ENCODE results near the gene BRSK2.

The BRSK2 gene

DNA sequence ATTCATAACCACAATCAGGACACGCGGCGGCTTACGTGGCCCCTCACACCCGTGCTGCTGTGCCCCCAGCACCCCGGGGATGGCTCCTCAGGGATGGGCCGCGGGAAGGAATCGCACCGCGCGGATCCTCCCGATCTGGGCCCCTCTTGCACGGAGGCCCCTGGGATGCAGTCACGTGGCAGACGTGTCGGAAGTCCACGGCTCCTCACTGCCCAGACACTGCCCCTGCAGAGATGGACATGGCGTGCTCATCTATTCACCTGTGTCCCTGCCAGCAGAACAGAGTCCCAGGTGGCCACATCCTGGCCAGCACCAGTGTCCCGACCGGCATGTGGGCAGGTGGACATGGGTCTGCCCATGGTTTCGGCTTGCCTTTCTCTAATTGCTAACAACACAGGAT lies 84.1 kb downstream of the BRSK2 start:
- peaks cover 2% of the 10 kb centered on the region; the same call in 1 of the 2 replicates for H3K36me3 ChIP-seq (ENCODE audit: control insufficient read depth, insufficient read depth, low read length)
- H3K9me3 ChIP-seq (ENCODE audit: control insufficient read depth, insufficient read depth, low read length) = no peaks in the 10 kb centered on the region
- H3K27ac ChIP-seq (ENCODE audit: low read depth, low read length) = no peak overlapping the region
- H3K4me1 ChIP-seq (ENCODE audit: control insufficient read depth, insufficient read depth, low read length) = no peaks in the 10 kb centered on the region
- H3K4me3 ChIP-seq (ENCODE audit: low read depth, low read length) = no peak overlapping the region
- H3K27me3 ChIP-seq (ENCODE audit: control insufficient read depth, insufficient read depth, low read length) = no peaks in the 10 kb centered on the region
- no peak overlapping the region for H3K9ac ChIP-seq (ENCODE audit: low read depth, low read length)

DNA sequence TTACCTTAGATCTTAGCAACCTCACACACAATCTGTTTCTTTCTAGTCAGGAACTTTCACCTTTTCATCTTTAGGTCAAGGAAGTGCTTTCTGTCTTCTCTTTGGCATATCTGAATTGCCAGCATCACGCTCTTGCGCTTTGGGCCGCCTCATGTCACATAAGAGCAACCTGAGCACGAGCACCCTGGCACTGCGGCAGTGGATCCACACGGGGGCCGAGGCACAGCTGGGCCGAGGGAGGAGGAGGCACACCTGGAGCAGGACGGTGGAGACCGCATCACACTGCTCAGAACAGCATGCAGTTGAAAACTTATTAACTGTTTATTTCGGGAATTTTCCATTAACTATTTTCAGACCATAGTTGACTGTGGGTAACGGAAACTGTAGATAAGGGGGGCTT lies 86.1 kb downstream of the BRSK2 start:
- Histone ChIP-seq H3K9me3 (ENCODE audit: control insufficient read depth, insufficient read depth, low read length) (no peaks in the 10 kb centered on the region), H3K27ac (ENCODE audit: low read depth, low read length) (no peak overlapping the region), H3K4me1 (ENCODE audit: control insufficient read depth, insufficient read depth, low read length) (no peaks in the 10 kb centered on the region), H3K9ac (ENCODE audit: low read depth, low read length) (no peak overlapping the region), H3K36me3 (ENCODE audit: control insufficient read depth, insufficient read depth, low read length) (peaks cover 7% of the 10 kb centered on the region; the same call in 1 of the 2 replicates), H3K27me3 (ENCODE audit: control insufficient read depth, insufficient read depth, low read length) (no peaks in the 10 kb centered on the region), H3K4me3 (ENCODE audit: low read depth, low read length) (no peak overlapping the region)

DNA sequence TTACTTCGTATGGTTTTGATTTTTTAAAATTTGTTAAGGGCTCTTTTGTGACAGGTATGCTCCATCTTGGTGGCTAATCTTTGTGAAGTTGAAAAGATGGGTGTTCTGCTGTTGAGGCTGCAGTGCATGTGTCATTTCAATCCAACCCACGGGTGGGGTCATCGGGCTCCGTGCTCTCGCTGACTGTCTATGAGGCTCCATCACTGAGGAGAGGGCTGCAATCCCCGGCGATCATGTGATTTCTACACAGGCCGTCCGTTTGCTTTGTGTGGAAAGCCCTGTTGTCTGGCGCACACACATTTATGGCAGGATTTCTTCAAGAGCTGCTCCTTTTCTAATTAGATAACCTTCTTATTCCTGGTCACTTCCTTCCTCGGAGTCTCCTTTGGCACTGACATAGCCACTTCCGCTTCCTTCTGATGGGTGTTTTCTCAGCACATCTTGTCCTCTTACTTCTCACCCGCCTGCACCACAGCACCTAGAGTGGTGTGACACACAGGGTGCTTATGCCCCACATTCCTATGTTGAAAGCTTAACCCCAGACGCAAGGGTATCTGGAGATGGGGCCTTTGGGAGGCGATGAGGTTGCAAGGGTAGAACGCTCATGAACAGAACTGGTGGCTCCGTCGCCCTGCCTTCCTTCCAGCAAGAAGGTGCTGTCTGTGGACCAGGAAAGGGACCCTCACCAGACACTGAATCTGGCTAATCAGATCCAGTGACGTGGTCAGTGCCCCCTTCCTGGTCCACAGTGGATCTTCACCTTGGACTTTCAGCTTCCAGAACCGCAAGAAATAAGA lies 87.4 kb downstream of the BRSK2 start:
- H3K4me1 ChIP-seq (ENCODE audit: control insufficient read depth, insufficient read depth, low read length) = no peaks in the 10 kb centered on the region
- H3K4me3 ChIP-seq (ENCODE audit: low read depth, low read length) = no peak overlapping the region
- peaks cover 7% of the 10 kb centered on the region; the same call in 1 of the 2 replicates for H3K36me3 ChIP-seq (ENCODE audit: control insufficient read depth, insufficient read depth, low read length)
- H3K27me3 ChIP-seq (ENCODE audit: control insufficient read depth, insufficient read depth, low read length) = no peaks in the 10 kb centered on the region
- no peaks in the 10 kb centered on the region for H3K9me3 ChIP-seq (ENCODE audit: control insufficient read depth, insufficient read depth, low read length)
- no peak overlapping the region for H3K27ac ChIP-seq (ENCODE audit: low read depth, low read length)
- no peak overlapping the region for H3K9ac ChIP-seq (ENCODE audit: low read depth, low read length)

DNA sequence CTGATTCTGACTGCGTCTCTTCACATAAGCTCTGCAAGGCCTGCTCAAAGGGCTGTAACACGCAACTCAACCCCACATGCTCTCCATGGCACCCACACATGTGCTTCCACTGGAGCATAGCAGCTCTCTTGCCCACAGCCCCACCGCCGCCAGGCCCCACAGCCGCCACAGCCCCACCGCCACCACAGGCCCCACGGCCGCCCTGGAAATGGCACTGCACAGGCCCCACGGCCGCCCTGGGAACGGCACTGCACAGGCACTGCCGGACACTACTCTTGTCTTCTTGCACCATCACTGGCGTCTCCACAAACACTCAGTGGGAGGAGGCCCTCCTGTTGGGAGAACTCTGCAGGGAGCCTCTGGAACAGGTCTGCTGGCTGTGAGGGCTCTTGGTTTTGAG lies 88.3 kb downstream of the BRSK2 start:
- Histone ChIP-seq H3K9me3 (ENCODE audit: control insufficient read depth, insufficient read depth, low read length) (no peaks in the 10 kb centered on the region), H3K4me1 (ENCODE audit: control insufficient read depth, insufficient read depth, low read length) (no peaks in the 10 kb centered on the region), H3K4me3 (ENCODE audit: low read depth, low read length) (no peak overlapping the region), H3K27ac (ENCODE audit: low read depth, low read length) (no peak overlapping the region), H3K36me3 (ENCODE audit: control insufficient read depth, insufficient read depth, low read length) (peaks cover 7% of the 10 kb centered on the region; the same call in 1 of the 2 replicates), H3K9ac (ENCODE audit: low read depth, low read length) (no peak overlapping the region), H3K27me3 (ENCODE audit: control insufficient read depth, insufficient read depth, low read length) (no peaks in the 10 kb centered on the region)

DNA sequence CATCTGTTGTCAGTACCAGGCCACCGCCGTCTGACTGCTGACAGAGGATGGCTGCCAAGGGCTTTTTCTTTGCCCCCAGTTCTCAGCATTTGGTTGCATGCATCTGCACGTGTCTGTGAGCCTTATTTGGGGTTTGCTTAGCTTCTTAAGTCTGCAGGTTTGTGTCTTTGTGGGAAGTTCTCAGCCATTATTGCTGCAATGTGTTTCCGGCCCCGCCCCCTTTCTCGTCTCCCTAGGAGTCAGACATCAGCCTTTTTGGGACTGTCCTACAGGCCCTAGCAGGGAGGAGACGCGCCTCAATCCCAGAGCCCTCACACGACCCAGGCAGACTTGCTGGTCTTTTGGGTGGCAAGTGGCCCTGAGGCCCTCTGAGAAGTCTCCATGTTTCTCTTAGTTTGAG lies 88.8 kb downstream of the BRSK2 start:
- Histone ChIP-seq H3K9ac (ENCODE audit: low read depth, low read length) (no peak overlapping the region), H3K27me3 (ENCODE audit: control insufficient read depth, insufficient read depth, low read length) (no peaks in the 10 kb centered on the region), H3K9me3 (ENCODE audit: control insufficient read depth, insufficient read depth, low read length) (no peaks in the 10 kb centered on the region), H3K27ac (ENCODE audit: low read depth, low read length) (no peak overlapping the region), H3K4me3 (ENCODE audit: low read depth, low read length) (no peak overlapping the region), H3K36me3 (ENCODE audit: control insufficient read depth, insufficient read depth, low read length) (peaks cover 7% of the 10 kb centered on the region; the same call in 1 of the 2 replicates), H3K4me1 (ENCODE audit: control insufficient read depth, insufficient read depth, low read length) (no peaks in the 10 kb centered on the region)

DNA sequence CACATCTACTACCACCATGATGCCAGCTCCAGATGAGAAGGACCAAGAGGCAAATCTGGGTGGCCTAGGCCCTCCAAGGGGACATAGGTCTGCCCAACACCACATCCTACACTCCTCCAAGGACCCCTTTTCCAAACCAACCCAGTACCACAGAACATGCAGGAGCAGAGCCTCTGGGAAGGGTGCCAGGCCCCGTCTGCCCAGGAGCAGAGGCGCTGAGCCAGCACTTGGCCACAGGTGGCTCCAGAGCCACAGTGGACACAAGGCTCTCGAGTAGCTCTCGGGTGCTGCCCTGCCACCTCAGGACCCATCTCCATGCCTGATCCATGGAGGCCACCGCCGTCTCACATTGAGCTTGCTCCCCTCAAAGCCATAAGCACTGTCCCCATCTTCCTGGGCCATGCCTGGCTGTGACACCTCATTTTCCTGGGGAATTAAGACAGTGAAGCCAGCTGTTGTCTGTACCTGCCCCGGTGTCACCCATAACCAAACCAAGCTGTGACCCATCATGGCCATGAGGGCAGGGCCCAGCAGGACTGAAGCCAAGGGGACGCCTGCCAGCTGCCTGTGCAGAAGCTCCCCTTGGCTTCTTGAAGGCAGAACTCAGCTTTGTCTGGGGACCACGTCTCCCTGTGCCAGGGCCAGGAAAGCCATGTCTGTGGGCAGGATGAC lies 89.4 kb downstream of the BRSK2 start:
- Histone ChIP-seq H3K4me3 (ENCODE audit: low read depth, low read length) (no peak overlapping the region), H3K36me3 (ENCODE audit: control insufficient read depth, insufficient read depth, low read length) (peaks cover 7% of the 10 kb centered on the region; the same call in 1 of the 2 replicates), H3K9ac (ENCODE audit: low read depth, low read length) (no peak overlapping the region)

DNA sequence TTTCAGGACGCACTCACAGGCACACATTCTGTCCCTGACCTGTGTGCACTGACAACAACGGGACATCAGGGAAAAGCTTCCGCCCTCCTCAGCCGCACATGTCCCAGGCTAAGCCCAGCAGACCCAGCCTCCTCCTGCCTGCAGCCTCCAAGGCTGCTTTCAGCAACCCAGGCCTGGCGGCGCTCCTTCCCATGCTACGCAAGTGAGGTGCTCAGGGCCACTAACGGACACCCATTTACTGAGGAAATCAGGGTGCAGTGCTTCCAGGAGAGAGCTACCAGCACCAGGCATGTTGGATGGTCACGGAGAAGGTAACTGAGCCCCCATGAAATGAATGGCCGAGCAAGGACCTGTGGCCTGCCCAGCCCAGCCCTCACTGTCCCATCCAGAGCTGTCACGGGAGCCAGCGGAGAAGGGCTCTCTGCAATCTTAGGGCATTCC lies 90.0 kb downstream of the BRSK2 start:
- Histone ChIP-seq H3K27me3 (ENCODE audit: control insufficient read depth, insufficient read depth, low read length) (no peaks in the 10 kb centered on the region), H3K27ac (ENCODE audit: low read depth, low read length) (no peak overlapping the region)

More for the DNA sequence above, 89.4 kb downstream of the BRSK2 start:
- no peaks in the 10 kb centered on the region for H3K4me1 ChIP-seq (ENCODE audit: control insufficient read depth, insufficient read depth, low read length)
- H3K9me3 ChIP-seq (ENCODE audit: control insufficient read depth, insufficient read depth, low read length) = no peaks in the 10 kb centered on the region
- H3K27me3 ChIP-seq (ENCODE audit: control insufficient read depth, insufficient read depth, low read length) = no peaks in the 10 kb centered on the region
- no peak overlapping the region for H3K27ac ChIP-seq (ENCODE audit: low read depth, low read length)

DNA sequence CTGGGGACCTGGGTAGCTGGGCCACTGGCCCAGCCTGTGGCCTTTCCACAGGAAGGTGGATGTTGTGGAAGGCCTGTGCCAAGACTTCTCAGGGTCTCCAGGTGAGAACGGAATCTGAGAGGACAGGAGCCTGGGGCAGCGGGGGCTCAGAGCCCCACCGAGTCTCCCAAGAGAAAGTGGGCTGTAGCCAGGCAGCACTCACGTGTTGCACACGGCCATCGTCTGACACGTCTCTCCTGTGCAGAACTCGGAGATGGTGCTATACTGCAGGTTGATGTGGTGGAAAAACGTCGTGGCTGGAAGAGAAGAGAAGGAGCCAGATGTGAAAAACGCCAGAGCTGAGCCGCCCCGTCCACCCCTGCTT lies 90.4 kb downstream of the BRSK2 start:
- Histone ChIP-seq H3K4me3 (ENCODE audit: low read depth, low read length) (no peak overlapping the region), H3K27me3 (ENCODE audit: control insufficient read depth, insufficient read depth, low read length) (no peaks in the 10 kb centered on the region), H3K4me1 (ENCODE audit: control insufficient read depth, insufficient read depth, low read length) (no peaks in the 10 kb centered on the region), H3K27ac (ENCODE audit: low read depth, low read length) (no peak overlapping the region), H3K36me3 (ENCODE audit: control insufficient read depth, insufficient read depth, low read length) (peaks cover 7% of the 10 kb centered on the region; the same call in 1 of the 2 replicates), H3K9ac (ENCODE audit: low read depth, low read length) (no peak overlapping the region), H3K9me3 (ENCODE audit: control insufficient read depth, insufficient read depth, low read length) (no peaks in the 10 kb centered on the region)

More for the DNA sequence above, 90.0 kb downstream of the BRSK2 start:
- no peaks in the 10 kb centered on the region for H3K9me3 ChIP-seq (ENCODE audit: control insufficient read depth, insufficient read depth, low read length)
- H3K36me3 ChIP-seq (ENCODE audit: control insufficient read depth, insufficient read depth, low read length) = peaks cover 7% of the 10 kb centered on the region; the same call in 1 of the 2 replicates
- H3K9ac ChIP-seq (ENCODE audit: low read depth, low read length) = no peak overlapping the region
- H3K4me3 ChIP-seq (ENCODE audit: low read depth, low read length) = no peak overlapping the region
- no peaks in the 10 kb centered on the region for H3K4me1 ChIP-seq (ENCODE audit: control insufficient read depth, insufficient read depth, low read length)

DNA sequence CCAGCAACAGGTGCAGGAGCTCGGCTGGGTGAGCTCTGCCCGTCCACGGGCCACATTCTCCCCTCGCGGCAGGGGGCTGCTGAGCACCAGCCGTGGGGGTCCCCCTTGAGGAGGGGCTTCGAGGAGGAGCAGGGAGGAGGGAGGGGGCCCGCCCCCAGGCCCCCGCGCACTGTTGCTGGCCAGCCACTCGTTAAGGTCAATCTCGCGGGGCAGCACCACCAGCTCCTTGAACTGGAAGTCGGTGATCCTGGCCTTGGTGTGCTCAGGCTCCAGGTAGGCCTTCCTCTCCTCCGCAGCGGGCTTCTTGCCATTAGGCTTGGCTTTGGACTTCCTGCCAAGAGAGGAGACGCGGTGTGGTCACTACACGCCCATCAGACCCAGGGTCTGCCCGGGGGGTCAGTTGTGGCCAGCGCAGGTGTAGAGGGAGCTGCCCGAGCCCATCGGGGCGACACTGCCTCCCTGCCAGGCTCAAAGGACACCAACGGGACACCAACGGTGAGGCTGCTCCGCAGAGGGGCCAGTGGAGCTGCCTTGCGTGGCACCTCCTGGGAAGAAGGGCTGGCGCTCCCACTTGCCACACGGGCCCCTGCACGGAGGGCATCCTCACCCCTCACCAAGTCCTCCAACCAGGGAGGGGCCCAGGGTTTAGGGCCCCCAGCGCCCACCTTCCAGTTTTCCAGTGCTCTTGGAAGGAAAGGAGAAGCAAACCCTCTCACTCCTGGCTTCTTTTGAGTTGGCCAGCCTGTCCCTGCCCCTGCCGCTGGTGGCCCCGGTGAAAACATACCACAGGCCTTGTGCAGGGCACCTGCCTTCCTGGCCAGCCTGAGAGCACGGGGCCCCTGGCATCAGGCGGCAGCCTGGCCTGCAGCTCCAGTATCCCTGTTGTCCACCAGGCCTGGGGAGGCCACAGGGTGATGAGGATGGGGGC lies 91.1 kb downstream of the BRSK2 start:
- no peaks in the 10 kb centered on the region for H3K27me3 ChIP-seq (ENCODE audit: control insufficient read depth, insufficient read depth, low read length)
- H3K4me3 ChIP-seq (ENCODE audit: low read depth, low read length) = no peak overlapping the region
- H3K36me3 ChIP-seq (ENCODE audit: control insufficient read depth, insufficient read depth, low read length) = peaks cover 7% of the 10 kb centered on the region; the same call in 1 of the 2 replicates
- no peak overlapping the region for H3K27ac ChIP-seq (ENCODE audit: low read depth, low read length)
- no peaks in the 10 kb centered on the region for H3K9me3 ChIP-seq (ENCODE audit: control insufficient read depth, insufficient read depth, low read length)
- no peaks in the 10 kb centered on the region for H3K4me1 ChIP-seq (ENCODE audit: control insufficient read depth, insufficient read depth, low read length)
- no peak overlapping the region for H3K9ac ChIP-seq (ENCODE audit: low read depth, low read length)

DNA sequence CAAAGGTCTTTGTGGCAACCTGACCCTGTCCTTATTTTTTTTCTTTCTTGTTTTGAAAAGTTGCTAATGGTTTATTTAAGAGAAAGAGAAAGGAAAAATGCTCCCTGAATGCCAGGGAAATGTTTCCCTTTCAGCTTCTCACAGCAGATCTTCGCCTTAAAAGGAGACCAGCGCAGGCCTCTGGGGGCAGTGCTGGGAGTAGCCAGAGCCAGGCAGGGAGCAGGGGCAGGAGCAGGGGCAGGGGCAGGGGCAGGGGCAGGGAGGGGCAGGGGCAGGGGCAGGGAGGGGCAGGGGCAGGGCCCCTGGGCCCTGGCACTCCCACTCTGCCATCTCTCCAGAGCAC lies 91.7 kb downstream of the BRSK2 start:
- 0 out of 2 replicates have a peak, but pooled peaks cover 5% of the 10 kb centered on the region for H3K4me1 ChIP-seq (ENCODE audit: control insufficient read depth, insufficient read depth, low read length)
- H3K9me3 ChIP-seq (ENCODE audit: control insufficient read depth, insufficient read depth, low read length) = no peaks in the 10 kb centered on the region
- no peak overlapping the region for H3K4me3 ChIP-seq (ENCODE audit: low read depth, low read length)
- no peak overlapping the region for H3K27ac ChIP-seq (ENCODE audit: low read depth, low read length)
- H3K9ac ChIP-seq (ENCODE audit: low read depth, low read length) = no peak overlapping the region
- H3K27me3 ChIP-seq (ENCODE audit: control insufficient read depth, insufficient read depth, low read length) = no peaks in the 10 kb centered on the region
- peaks cover 7% of the 10 kb centered on the region; the same call in 1 of the 2 replicates for H3K36me3 ChIP-seq (ENCODE audit: control insufficient read depth, insufficient read depth, low read length)

All from HUES48 (cell line).